ENCODE data around the gene WDR27.
"Not testable (repeated sequence)": the region's sequence is repeated elsewhere in the genome, so short reads cannot be mapped to it uniquely, and the experiment has no call there.

- TF ChIP-seq POLR2A, CTCF (IDR thresholded peaks at IDR 0.05): not testable (repeated sequence)
Measured at GRCh38 chr6:169467755-169468154, 234.1 kb downstream of the WDR27 start.
